ENCODE results near the gene NSMCE1.

The NSMCE1 gene

DNA sequence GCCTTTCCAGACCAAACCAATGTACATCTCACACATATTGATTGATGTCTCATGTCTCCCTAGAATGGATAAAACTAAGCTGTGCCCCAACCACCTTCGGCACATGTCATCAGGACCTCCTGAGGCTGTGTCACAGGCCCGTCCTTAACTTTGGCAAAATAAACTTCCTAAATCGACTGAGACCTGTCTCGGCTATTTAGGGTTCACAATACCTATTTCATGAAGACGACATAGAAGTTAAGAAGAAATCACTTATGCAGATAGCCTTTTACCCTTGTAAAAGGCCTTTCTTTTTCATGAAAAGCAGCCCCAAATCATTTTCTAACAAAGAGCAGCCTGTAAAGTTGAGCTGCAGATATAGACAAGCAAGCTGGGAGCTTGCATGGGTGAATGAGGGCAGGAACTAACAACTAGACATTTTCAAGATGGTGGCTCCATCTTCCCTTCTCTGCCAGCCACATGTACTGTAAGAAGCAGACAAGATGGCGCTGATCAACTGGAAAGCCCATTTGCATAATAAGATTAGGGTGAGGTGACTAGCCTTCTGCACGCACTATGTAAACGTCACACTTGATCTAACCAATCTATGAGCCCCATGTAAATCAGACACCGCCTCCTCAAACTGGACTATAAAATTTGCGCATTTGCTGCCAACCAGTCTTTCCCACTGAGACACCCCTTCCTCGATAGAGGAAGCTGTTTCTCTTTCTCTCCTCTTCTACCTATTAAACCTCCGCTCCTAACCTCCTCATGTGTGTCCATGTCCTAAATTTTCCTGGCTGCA is 69.9 kb downstream of the NSMCE1 start:
- H2BK5ac ChIP-seq (ENCODE audit: low read depth, low read length, poor library complexity): no peak overlapping the region
- no peak overlapping the region for H2BK12ac ChIP-seq (ENCODE audit: low read length)
- H3K36me3 ChIP-seq (ENCODE audit: control insufficient read depth in 1 of 2, insufficient read depth in 2 of 2, low read length in 2 of 2): no peaks in the 10 kb centered on the region
- no CpG with 5 or more reads among the region's 12 CpGs for WGBS (ENCODE audit: extremely low coverage, insufficient coverage, insufficient read length)
- H4K8ac ChIP-seq (ENCODE audit: low read depth, low read length): no peak overlapping the region
- H3K14ac ChIP-seq (ENCODE audit: low read length): no peak overlapping the region
- H3K4ac ChIP-seq (ENCODE audit: low read depth, low read length): no peak overlapping the region
- no peak overlapping the region for H3K18ac ChIP-seq (ENCODE audit: low read length)
- no peak overlapping the region for H3K9ac ChIP-seq (ENCODE audit: low read length)
- H3K9me3 ChIP-seq (ENCODE audit: insufficient read depth, low read depth, low read length): peaks cover 2% of the 10 kb centered on the region
- H2AFZ ChIP-seq (ENCODE audit: insufficient read depth, low read length, poor library complexity): no peak overlapping the region
- peaks cover 3% of the 10 kb centered on the region for H3K79me1 ChIP-seq (ENCODE audit: low read length)
- H3K4me2 ChIP-seq (ENCODE audit: low read length): no peak overlapping the region
- no peak overlapping the region for H3K27ac ChIP-seq (ENCODE audit: low read depth, low read length)
- no peak overlapping the region for H4K12ac ChIP-seq (ENCODE audit: low read depth, low read length)
- no peak overlapping the region for H2BK120ac ChIP-seq (ENCODE audit: insufficient read depth, low read length, poor library complexity)
- H3K27me3 ChIP-seq (ENCODE audit: insufficient read depth, low read length): no peaks in the 10 kb centered on the region
- no peak overlapping the region for H3K4me3 ChIP-seq (ENCODE audit: low read depth, low read length)
- H3K23ac ChIP-seq (ENCODE audit: low read length): no peak overlapping the region
- H3K79me2 ChIP-seq (ENCODE audit: control insufficient read depth, insufficient read depth, low read length, poor library complexity): peaks cover 2% of the 10 kb centered on the region
- H3K4me1 ChIP-seq (ENCODE audit: control insufficient read depth in 1 of 2, insufficient read depth in 2 of 2, low read length in 2 of 2): peaks cover 3 to 9% of the 10 kb centered on the region in 2 experiments
- no peak overlapping the region for H4K91ac ChIP-seq (ENCODE audit: low read depth, low read length)
- H2AK5ac ChIP-seq (ENCODE audit: low read length): no peak overlapping the region
- no peak for DNase-seq

DNA sequence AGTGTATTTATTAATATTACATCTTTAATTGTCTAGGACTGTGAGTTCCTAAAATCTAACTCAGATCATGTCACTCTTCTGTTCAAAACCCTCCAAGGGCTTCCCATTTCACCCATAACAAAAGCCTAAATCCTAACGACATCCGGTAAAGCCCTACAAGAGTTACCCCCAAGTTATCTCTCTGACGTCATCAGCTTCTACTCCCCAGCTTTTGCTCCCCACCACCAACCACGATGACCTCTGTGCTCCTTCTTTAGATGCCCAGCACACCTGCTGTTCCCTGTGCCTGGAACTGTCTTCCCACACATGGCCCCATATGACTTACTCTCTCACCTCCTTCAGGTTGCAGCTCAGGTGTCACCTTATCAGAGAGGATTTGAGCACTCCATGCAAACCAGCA is 71.6 kb downstream of the NSMCE1 start:
- DNase-seq: no peak
- no peak overlapping the region for H2AK5ac ChIP-seq (ENCODE audit: low read length)
- no CpG with 5 or more reads among the region's 4 CpGs for WGBS (ENCODE audit: extremely low coverage, insufficient coverage, insufficient read length)

DNA sequence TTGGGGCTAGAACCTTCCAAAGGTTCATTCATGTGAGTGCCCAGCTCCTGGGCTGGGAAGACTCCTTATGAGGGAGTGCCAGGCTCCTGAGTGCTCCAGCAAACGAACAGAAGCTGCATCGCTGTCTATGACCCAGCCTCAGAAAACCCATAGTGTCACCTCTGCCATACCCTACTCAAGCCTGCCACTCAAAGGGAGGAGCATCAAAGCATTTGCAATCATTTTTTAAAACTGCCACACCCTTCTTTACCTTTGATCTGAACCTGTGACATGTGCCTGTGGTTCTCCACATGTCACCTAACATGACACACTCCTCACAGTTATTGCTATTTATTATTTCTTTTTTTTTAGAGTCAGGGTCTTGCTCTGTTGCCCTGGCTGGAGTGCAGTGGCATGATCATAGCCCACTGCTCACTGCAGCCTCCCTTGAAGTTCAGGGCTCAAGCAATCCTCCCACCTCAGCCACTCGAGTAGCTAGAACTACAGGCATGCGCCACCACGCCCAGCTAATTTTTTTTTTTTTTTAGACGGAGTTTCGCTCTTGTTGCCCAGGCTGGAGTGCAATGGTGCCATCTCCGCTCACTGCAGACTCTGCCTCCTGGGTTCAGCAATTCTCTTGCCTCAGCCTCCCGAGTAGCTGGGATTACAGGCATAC is 72.5 kb downstream of the NSMCE1 start:
- Histone ChIP-seq H3K23ac (ENCODE audit: low read length) (no peak overlapping the region), H3K79me2 (ENCODE audit: control insufficient read depth, insufficient read depth, low read length, poor library complexity) (no peaks in the 10 kb centered on the region), H2BK120ac (ENCODE audit: insufficient read depth, low read length, poor library complexity) (no peak overlapping the region), H3K4me3 (ENCODE audit: low read depth, low read length) (no peak overlapping the region), H3K27me3 (ENCODE audit: insufficient read depth, low read length) (no peaks in the 10 kb centered on the region), H3K27ac (ENCODE audit: low read depth, low read length) (no peak overlapping the region), H2AFZ (ENCODE audit: insufficient read depth, low read length, poor library complexity) (no peak overlapping the region), H3K79me1 (ENCODE audit: low read length) (no peaks in the 10 kb centered on the region), H2AK5ac (ENCODE audit: low read length) (no peak overlapping the region), H3K4me1 (ENCODE audit: control insufficient read depth in 1 of 2, insufficient read depth in 2 of 2, low read length in 2 of 2) (peaks cover 0 to 8% of the 10 kb centered on the region in 2 experiments), H3K4me2 (ENCODE audit: low read length) (no peak overlapping the region), H3K18ac (ENCODE audit: low read length) (no peak overlapping the region), H3K14ac (ENCODE audit: low read length) (no peak overlapping the region), H2BK12ac (ENCODE audit: low read length) (no peak overlapping the region), H4K12ac (ENCODE audit: low read depth, low read length) (no peak overlapping the region), H3K9me3 (ENCODE audit: insufficient read depth, low read depth, low read length) (peaks cover 2% of the 10 kb centered on the region), H2BK5ac (ENCODE audit: low read depth, low read length, poor library complexity) (no peak overlapping the region), H3K36me3 (ENCODE audit: control insufficient read depth in 1 of 2, insufficient read depth in 2 of 2, low read length in 2 of 2) (no peaks in the 10 kb centered on the region), H3K9ac (ENCODE audit: low read length) (no peak overlapping the region), H3K4ac (ENCODE audit: low read depth, low read length) (no peak overlapping the region), H4K8ac (ENCODE audit: low read depth, low read length) (no peak overlapping the region), H4K91ac (ENCODE audit: low read depth, low read length) (no peak overlapping the region)
- no CpG with 5 or more reads among the region's 9 CpGs for WGBS (ENCODE audit: extremely low coverage, insufficient coverage, insufficient read length)
- DNase-seq: no peak

More for the DNA sequence above, 71.6 kb downstream of the NSMCE1 start:
- no peak overlapping the region for H3K27ac ChIP-seq (ENCODE audit: low read depth, low read length)
- no peaks in the 10 kb centered on the region for H3K36me3 ChIP-seq (ENCODE audit: control insufficient read depth in 1 of 2, insufficient read depth in 2 of 2, low read length in 2 of 2)
- H3K79me2 ChIP-seq (ENCODE audit: control insufficient read depth, insufficient read depth, low read length, poor library complexity): no peaks in the 10 kb centered on the region
- H2AFZ ChIP-seq (ENCODE audit: insufficient read depth, low read length, poor library complexity): no peak overlapping the region
- no peak overlapping the region for H3K14ac ChIP-seq (ENCODE audit: low read length)
- H3K4me2 ChIP-seq (ENCODE audit: low read length): no peak overlapping the region
- H3K9me3 ChIP-seq (ENCODE audit: insufficient read depth, low read depth, low read length): peaks cover 2% of the 10 kb centered on the region
- H3K4ac ChIP-seq (ENCODE audit: low read depth, low read length): no peak overlapping the region
- no peak overlapping the region for H4K91ac ChIP-seq (ENCODE audit: low read depth, low read length)
- no peak overlapping the region for H2BK120ac ChIP-seq (ENCODE audit: insufficient read depth, low read length, poor library complexity)
- no peak overlapping the region for H4K12ac ChIP-seq (ENCODE audit: low read depth, low read length)
- no peak overlapping the region for H2BK12ac ChIP-seq (ENCODE audit: low read length)
- H3K79me1 ChIP-seq (ENCODE audit: low read length): no peaks in the 10 kb centered on the region
- H3K18ac ChIP-seq (ENCODE audit: low read length): no peak overlapping the region
- no peak overlapping the region for H4K8ac ChIP-seq (ENCODE audit: low read depth, low read length)
- peaks cover 0 to 6% of the 10 kb centered on the region in 2 experiments for H3K4me1 ChIP-seq (ENCODE audit: control insufficient read depth in 1 of 2, insufficient read depth in 2 of 2, low read length in 2 of 2)
- H2BK5ac ChIP-seq (ENCODE audit: low read depth, low read length, poor library complexity): no peak overlapping the region
- no peaks in the 10 kb centered on the region for H3K27me3 ChIP-seq (ENCODE audit: insufficient read depth, low read length)
- H3K23ac ChIP-seq (ENCODE audit: low read length): peak overlapping the region; percentile 71
- no peak overlapping the region for H3K4me3 ChIP-seq (ENCODE audit: low read depth, low read length)
- peak overlapping the region; percentile 1 for H3K9ac ChIP-seq (ENCODE audit: low read length)

DNA sequence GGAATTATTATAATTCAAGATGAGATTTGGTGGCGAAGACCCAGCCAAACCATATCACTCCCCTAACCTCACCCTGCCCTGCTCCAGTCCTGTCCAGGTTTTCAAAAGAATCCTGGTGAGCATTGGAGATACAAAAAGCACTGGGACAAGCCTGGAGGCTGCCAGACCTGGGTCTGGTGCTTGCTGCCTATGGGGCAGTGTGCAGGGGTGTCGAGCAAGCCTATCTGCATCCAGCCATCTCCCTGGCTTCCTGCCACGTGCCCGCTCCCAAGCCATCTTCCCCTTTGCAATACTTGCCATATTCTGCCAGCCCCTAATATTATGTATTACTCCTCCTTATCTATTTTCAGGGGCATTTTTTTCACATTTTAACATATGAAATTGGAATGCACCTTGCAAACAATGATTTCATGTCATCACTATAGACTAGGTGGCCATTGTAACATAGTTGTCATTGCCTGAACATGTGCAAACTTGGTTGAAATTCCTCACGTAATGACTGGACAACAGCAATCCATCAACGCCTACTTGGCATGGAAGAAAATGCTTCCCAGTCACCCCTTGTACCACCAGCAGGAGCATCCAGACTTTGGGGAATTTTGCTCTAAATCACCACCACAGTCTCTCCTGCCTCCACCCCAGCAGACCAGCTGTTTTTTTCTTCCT is 73.4 kb downstream of the NSMCE1 start:
- Histone ChIP-seq H3K4me1 (ENCODE audit: control insufficient read depth in 1 of 2, insufficient read depth in 2 of 2, low read length in 2 of 2) (peaks cover 0 to 8% of the 10 kb centered on the region in 2 experiments), H4K8ac (ENCODE audit: low read depth, low read length) (no peak overlapping the region), H4K12ac (ENCODE audit: low read depth, low read length) (no peak overlapping the region), H3K14ac (ENCODE audit: low read length) (no peak overlapping the region), H2BK120ac (ENCODE audit: insufficient read depth, low read length, poor library complexity) (no peak overlapping the region), H3K4me3 (ENCODE audit: low read depth, low read length) (no peak overlapping the region), H3K4ac (ENCODE audit: low read depth, low read length) (no peak overlapping the region), H3K79me1 (ENCODE audit: low read length) (no peaks in the 10 kb centered on the region), H3K27ac (ENCODE audit: low read depth, low read length) (no peak overlapping the region), H3K79me2 (ENCODE audit: control insufficient read depth, insufficient read depth, low read length, poor library complexity) (no peaks in the 10 kb centered on the region), H3K23ac (ENCODE audit: low read length) (no peak overlapping the region), H2BK5ac (ENCODE audit: low read depth, low read length, poor library complexity) (no peak overlapping the region), H3K18ac (ENCODE audit: low read length) (no peak overlapping the region), H2AFZ (ENCODE audit: insufficient read depth, low read length, poor library complexity) (no peak overlapping the region), H4K91ac (ENCODE audit: low read depth, low read length) (no peak overlapping the region), H2BK12ac (ENCODE audit: low read length) (no peak overlapping the region), H3K4me2 (ENCODE audit: low read length) (no peak overlapping the region), H3K36me3 (ENCODE audit: control insufficient read depth in 1 of 2, insufficient read depth in 2 of 2, low read length in 2 of 2) (no peaks in the 10 kb centered on the region), H3K9me3 (ENCODE audit: insufficient read depth, low read depth, low read length) (peaks cover 2% of the 10 kb centered on the region), H3K9ac (ENCODE audit: low read length) (no peak overlapping the region), H3K27me3 (ENCODE audit: insufficient read depth, low read length) (no peaks in the 10 kb centered on the region), H2AK5ac (ENCODE audit: low read length) (no peak overlapping the region)
- DNase-seq: peak in 1 of 2 donors; percentile 29
- WGBS (ENCODE audit: extremely low coverage, insufficient coverage, insufficient read length): no CpG with 5 or more reads among the region's 6 CpGs
